ENCODE results near the gene FRMPD1.

DNA sequence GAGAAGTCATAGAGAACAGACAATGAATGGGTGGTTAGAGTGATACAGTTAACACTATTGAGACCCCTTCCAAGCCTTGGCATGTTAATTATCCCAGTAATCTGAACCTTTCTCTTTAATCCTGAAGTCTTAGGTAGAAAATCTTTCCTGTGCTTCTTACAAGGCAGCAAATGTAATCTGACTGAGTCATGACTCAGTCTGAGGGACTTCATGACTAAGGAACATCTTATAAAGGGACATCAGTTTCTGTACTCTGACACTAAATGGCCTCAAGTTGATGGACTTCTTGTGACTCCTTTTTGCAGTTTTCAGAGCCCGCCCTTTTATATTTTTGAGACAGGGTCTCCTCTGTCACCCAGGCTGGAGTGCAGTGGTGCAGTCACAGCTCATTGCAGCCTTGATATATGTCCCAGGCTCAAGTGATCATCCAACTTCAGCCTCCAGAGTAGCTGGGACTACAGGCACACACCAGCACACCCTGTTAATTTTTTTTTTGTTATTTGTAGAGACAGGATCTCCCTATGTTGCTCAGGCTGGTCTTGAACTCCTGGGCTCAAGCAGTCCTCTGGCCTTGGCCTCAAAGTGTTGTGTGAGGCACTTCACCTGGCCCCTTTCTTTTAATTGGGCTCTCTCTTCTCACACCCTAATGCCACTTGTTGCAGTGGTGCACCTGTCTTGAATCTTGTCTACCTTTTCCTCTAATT, 124.6 kb downstream of the FRMPD1 start:
- TF ChIP-seq, protein P1, sequence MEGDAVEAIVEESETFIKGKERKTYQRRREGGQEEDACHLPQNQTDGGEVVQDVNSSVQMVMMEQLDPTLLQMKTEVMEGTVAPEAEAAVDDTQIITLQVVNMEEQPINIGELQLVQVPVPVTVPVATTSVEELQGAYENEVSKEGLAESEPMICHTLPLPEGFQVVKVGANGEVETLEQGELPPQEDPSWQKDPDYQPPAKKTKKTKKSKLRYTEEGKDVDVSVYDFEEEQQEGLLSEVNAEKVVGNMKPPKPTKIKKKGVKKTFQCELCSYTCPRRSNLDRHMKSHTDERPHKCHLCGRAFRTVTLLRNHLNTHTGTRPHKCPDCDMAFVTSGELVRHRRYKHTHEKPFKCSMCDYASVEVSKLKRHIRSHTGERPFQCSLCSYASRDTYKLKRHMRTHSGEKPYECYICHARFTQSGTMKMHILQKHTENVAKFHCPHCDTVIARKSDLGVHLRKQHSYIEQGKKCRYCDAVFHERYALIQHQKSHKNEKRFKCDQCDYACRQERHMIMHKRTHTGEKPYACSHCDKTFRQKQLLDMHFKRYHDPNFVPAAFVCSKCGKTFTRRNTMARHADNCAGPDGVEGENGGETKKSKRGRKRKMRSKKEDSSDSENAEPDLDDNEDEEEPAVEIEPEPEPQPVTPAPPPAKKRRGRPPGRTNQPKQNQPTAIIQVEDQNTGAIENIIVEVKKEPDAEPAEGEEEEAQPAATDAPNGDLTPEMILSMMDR (IDR thresholded peaks at IDR 0.05): no peak
- no peak for TF ChIP-seq POLR2A (IDR thresholded peaks at IDR 0.05)
